Activated CD8-positive, alpha-beta memory T cell treated with anti-CD3 and anti-CD28 coated beads, Interleukin-2, amount 10 ng/mL, durations not matched to agents 7 days and 5 days (primary cell): Measurements from ENCODE around the gene MED25. TPM values are rescaled to one million over a fixed set of nuclear protein-coding genes. Genes with fewer than 3 reads are reported as not detected.

Source experiments
- ATAC-seq: fragments of 150-1000 bp; cut with Tn5 transposase; one replicate; pipeline ENCODE4 v1.10.0; 2021; ENCODE audit warnings: moderate library complexity
- CTCF ChIA-PET: fragments of 350-600 bp; sonication (Branson Sonifier 250); formaldehyde crosslinking; loops from one replicate; lab custom pipeline; 2021; ENCODE audit warnings: antibody characterized with exemption; lab: Charles Lee
- DNase-seq: peaks from one replicate; pipeline ENCODE4 v3.0.0-alpha.2; 2020
- H3K27ac Mint-ChIP-seq: one replicate; pipeline ENCODE4 v1.8.0; 2021; ENCODE audit warnings: mild to moderate bottlenecking, mixed read lengths
- H3K27me3 Mint-ChIP-seq: one replicate; pipeline ENCODE4 v1.8.0; 2021; ENCODE audit warnings: mixed read lengths
- H3K36me3 Mint-ChIP-seq: one replicate; pipeline ENCODE4 v1.8.0; 2021; ENCODE audit warnings: mild to moderate bottlenecking, mixed read lengths
- H3K4me1 Mint-ChIP-seq: one replicate; pipeline ENCODE4 v1.8.0; 2021; ENCODE audit warnings: mixed read lengths
- H3K4me3 Mint-ChIP-seq: one replicate; pipeline ENCODE4 v1.8.0; 2021; ENCODE audit warnings: mild to moderate bottlenecking, moderate library complexity, mixed read lengths
- H3K9me3 Mint-ChIP-seq: one replicate; pipeline ENCODE4 v1.8.0; 2022; ENCODE audit warnings: low read depth, mixed read lengths
- total RNA-seq, 2 experiments: library from RNA; stranded (reverse); gene quantifications; one replicate each; pipeline ENCODE4 v1.2.3, GENCODE V29; 2021

MED25 gene
- total RNA-seq, 2 experiments from 2014 or later, result 57.5 to 70.5 TPM

DNA sequence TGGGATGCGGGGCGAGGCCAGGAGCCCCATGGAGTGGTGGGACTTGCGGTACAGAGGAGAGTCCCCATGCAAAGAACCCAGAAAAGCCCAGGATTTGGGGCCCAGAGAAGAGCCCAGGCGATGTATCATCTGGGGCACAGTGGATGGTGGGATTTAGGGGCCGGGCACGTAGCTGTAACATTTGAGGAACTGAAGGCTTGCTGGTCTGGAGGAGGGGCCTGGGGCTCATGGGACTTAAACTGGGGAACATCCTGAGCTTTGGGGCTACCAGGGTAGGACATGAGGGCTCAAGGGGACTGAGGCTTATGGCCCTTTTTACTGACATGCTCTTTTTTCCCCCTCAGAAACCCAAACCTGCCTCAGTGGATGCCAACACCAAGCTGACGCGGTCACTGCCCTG is 13.5 kb downstream of the MED25 start:
- H3K36me3 Mint-ChIP-seq, result peaks cover 21% of the 10 kb centered on the region
- no peaks in the 10 kb centered on the region for H3K9me3 Mint-ChIP-seq
- no peaks in the 10 kb centered on the region for H3K27me3 Mint-ChIP-seq
- H3K4me1 Mint-ChIP-seq, result peaks cover 24% of the 10 kb centered on the region
- CTCF ChIA-PET, result no interaction called here
- no peak overlapping the region for H3K4me3 Mint-ChIP-seq
- no peak overlapping the region for H3K27ac Mint-ChIP-seq
- no peak for DNase-seq
- no peak for ATAC-seq

DNA sequence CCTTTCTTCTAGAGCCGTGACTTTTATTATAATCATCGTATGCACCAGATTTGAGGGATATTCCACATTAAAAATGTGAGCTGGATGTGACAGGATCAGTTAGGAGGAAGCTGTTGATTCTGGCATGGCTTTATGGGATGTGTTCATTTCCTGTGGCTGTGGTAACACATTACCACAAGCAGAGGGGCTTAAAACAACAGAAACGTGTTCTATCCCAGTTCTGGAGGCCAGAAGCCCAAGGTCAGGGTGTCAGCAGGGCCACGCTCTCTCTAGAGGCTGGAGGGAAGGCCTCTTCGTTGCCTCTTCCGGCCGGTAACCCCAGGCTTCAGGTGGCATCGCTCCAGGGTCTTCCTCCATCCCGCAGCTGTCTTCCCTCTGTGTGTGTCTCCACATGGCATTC is 14.5 kb downstream of the MED25 start:
- Mint-ChIP-seq H3K27ac (peak overlapping the region; percentile 9), H3K4me3 (no peak overlapping the region), H3K36me3 (peaks cover 27% of the 10 kb centered on the region)

DNA sequence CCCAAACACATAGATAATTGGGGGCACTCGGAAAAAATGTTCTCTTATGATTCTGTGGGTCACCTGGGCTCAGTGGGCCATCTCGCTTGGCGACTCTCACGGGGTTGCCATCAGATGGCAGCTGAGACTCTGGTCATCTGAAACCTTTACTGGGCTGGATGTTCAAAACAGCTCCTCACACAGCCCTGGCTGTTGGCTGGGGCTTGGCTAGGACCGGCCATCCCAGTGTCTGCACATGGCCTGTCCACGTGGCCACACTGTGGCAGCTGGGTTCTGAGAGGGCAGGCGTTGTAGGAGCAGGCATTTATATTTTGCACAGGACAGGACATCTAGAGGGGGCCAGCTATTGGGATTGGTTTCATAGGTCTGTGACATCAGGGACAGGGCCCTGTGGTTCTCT is 15.5 kb downstream of the MED25 start:
- Mint-ChIP-seq H3K27ac (no peak overlapping the region), H3K4me3 (no peak overlapping the region), H3K9me3 (no peaks in the 10 kb centered on the region), H3K4me1 (peaks cover 24% of the 10 kb centered on the region), H3K36me3 (peaks cover 32% of the 10 kb centered on the region), H3K27me3 (no peaks in the 10 kb centered on the region)
- ATAC-seq, result no peak
- CTCF ChIA-PET, result interaction anchor here (0.9 kb wide), 1 partner anchor 28 kb away, joined by 3 read pairs; no protein-coding TSS in a partner anchor
- DNase-seq, result no peak

More for the DNA sequence above, 14.5 kb downstream of the MED25 start:
- Mint-ChIP-seq H3K4me1 (peaks cover 24% of the 10 kb centered on the region), H3K27me3 (no peaks in the 10 kb centered on the region), H3K9me3 (no peaks in the 10 kb centered on the region)
- DNase-seq (no peak), ATAC-seq (no peak)
- CTCF ChIA-PET, result interaction anchor here (0.8 to 0.9 kb wide), 2 partner anchors 27 to 114 kb away, joined by 3 read pairs; no protein-coding TSS in a partner anchor

DNA sequence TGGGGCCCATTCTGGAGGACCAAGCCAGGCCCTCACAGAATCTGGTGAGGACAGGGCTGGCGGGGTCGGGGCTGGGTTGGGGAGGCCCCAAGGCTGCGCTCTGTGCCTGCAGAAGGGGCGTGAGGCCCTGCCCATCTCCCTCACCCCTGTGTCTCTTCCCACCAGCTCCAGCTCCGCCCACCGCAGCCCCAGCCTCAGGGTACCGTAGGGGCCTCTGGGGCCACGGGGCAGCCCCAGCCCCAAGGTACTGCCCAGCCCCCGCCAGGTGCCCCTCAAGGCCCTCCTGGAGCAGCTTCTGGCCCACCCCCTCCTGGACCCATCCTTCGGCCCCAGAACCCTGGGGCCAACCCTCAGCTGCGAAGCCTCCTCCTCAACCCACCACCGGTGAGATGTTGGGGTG is 17.5 kb downstream of the MED25 start:
- DNase-seq, result no peak
- CTCF ChIA-PET, result no interaction called here
- H3K9me3 Mint-ChIP-seq, result no peaks in the 10 kb centered on the region
- H3K27me3 Mint-ChIP-seq, result no peaks in the 10 kb centered on the region
- no peak overlapping the region for H3K4me3 Mint-ChIP-seq
- peaks cover 20% of the 10 kb centered on the region for H3K4me1 Mint-ChIP-seq
- H3K27ac Mint-ChIP-seq, result no peak overlapping the region
- peak; percentile 9 for ATAC-seq
- peaks cover 42% of the 10 kb centered on the region for H3K36me3 Mint-ChIP-seq

DNA sequence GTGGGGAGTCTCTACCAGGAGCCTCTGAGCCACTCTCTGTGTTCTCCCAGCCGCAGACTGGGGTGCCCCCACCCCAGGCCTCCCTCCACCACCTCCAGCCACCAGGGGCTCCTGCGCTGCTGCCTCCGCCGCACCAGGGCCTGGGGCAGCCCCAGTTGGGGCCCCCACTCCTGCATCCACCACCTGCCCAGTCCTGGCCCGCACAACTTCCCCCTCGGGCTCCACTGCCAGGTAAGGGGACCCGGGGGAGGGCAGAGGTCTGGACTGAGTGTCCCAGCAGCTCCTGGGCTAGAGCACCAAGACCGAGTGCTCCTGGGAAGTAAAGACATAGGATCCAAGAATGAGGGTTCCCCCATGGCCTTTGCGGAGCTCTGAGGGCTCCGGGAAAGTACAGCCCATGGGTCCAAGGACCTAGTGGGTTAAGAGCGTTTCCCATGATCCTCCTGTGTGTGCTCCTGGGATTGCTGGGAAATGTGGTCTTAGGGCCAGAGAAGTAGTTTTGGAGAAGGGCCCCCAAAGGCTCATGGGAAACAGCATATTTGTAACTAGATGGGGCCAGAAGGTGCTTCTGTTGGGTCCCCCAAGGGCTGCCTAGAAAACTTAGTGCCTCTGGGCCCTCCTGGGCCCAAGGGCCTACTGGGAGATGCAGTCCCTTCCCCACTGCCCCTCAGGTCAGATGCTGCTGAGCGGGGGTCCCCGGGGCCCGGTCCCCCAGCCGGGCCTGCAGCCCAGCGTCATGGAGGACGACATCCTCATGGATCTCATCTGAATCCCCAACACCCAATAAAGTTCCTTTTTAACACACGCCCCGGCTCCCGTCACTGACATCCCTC is 18.3 kb downstream of the MED25 start:
- Mint-ChIP-seq H3K36me3 (peaks cover 40% of the 10 kb centered on the region), H3K4me1 (peaks cover 16% of the 10 kb centered on the region), H3K9me3 (no peaks in the 10 kb centered on the region), H3K4me3 (no peak overlapping the region), H3K27ac (no peak overlapping the region), H3K27me3 (no peaks in the 10 kb centered on the region)
- CTCF ChIA-PET, result no interaction called here
- no peak for DNase-seq
- no peak for ATAC-seq

DNA sequence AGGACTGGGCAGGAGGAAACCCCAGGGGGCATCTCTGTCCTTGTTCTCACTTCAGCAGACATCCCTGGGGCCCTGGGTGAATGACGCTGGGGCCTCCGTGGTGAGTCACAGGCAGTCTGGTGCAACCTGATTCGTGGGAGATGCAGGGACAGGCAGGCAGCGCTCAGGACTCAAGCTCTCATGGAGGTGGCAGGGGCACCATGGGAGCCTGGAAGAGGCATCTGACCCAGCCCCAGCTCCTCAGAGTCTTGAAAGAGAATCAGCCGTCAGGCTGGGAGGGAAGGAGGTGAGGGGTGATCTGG is 18.9 kb downstream of the MED25 start:
- ATAC-seq, result no peak
- CTCF ChIA-PET, result no interaction called here
- Mint-ChIP-seq H3K4me3 (no peak overlapping the region), H3K9me3 (no peaks in the 10 kb centered on the region), H3K4me1 (peaks cover 11% of the 10 kb centered on the region), H3K27me3 (no peaks in the 10 kb centered on the region), H3K27ac (no peak overlapping the region), H3K36me3 (peaks cover 37% of the 10 kb centered on the region)
- DNase-seq, result no peak

DNA sequence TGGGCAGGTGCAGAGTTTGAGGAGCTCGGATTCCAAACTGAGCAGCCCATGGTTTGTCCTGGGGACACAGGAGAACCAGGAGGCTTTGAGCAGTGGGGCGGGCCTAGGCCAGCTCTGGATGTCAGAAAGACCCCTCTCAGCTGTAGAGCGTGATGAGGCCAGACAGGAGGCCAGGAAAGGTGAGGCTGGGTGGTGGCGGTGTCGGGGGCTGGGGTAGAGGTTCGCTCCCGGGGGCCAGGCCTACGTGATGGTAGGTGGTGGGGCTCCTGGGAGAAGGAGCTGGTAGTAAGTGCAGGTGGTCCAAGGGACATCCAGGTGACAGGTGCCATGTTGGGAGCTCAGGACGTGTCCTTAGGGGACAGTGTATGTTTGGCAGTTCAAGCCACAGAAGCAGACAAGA is 19.3 kb downstream of the MED25 start:
- ATAC-seq (no peak), DNase-seq (no peak)
- Mint-ChIP-seq H3K9me3 (no peaks in the 10 kb centered on the region), H3K4me1 (peaks cover 6% of the 10 kb centered on the region), H3K36me3 (peaks cover 33% of the 10 kb centered on the region), H3K27me3 (no peaks in the 10 kb centered on the region), H3K27ac (no peak overlapping the region), H3K4me3 (no peak overlapping the region)
- CTCF ChIA-PET, result no interaction called here

DNA sequence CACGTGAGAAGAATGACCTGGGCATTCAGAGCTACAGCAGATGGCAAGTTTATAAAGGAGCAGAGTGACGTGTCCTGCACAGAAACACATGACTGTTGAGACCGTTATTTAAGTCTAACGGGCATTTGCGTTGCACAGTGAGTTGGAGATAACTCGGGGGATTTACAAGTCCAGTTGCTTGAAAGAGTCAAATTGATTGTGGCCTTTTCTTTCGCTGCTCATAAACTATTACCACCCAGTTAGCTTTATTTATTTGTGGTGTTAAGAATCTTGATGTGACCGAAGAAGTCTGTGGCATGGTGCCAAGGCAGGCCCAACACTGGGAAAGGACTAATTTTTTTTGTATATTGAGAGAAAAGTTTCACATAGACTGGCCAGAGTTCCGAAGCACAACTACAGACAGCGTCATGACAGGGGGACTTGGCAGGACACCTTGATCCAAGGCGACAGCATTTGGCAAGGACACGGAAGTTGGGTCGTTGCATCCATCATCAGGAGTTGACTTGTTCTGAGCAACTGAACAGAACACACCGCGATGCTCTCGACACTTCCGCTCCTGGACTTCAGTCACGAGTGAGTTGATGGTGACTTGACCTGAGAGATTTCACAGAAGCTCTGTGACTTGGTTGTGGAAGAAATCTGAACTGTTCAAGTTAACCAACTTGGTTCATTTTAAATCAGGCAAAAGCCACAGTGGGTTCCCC is 20.9 kb downstream of the MED25 start:
- H3K27ac Mint-ChIP-seq, result no peak overlapping the region
- no peak overlapping the region for H3K4me3 Mint-ChIP-seq
- H3K27me3 Mint-ChIP-seq, result no peaks in the 10 kb centered on the region
- no peaks in the 10 kb centered on the region for H3K9me3 Mint-ChIP-seq
- H3K4me1 Mint-ChIP-seq, result no peaks in the 10 kb centered on the region
- no peak for ATAC-seq
- peaks cover 28% of the 10 kb centered on the region for H3K36me3 Mint-ChIP-seq
- DNase-seq, result no peak
- CTCF ChIA-PET, result no interaction called here

DNA sequence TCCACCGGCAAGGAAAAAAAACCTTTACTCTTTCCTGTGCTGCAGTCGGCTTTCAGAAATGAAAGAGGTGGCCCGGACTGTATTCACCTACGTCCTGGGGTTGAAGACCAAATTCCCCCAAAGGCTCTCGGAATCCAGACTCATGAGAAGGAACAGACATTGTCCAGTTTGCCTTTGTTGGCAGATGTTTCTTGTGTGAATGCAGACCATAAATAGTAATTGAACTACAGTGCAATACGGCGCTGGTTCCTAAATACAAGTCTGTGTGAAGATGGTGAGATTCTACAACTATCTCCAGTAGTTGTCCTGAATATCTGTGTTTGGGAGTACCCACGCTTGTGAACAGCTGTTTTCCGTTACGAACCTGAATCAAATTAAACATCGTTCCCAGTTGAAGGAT is 21.6 kb downstream of the MED25 start:
- no peaks in the 10 kb centered on the region for H3K9me3 Mint-ChIP-seq
- no peak overlapping the region for H3K27ac Mint-ChIP-seq
- no peaks in the 10 kb centered on the region for H3K4me1 Mint-ChIP-seq
- ATAC-seq (no peak), DNase-seq (no peak)
- H3K4me3 Mint-ChIP-seq, result no peak overlapping the region
- peaks cover 26% of the 10 kb centered on the region for H3K36me3 Mint-ChIP-seq
- no peaks in the 10 kb centered on the region for H3K27me3 Mint-ChIP-seq
- CTCF ChIA-PET, result no interaction called here

DNA sequence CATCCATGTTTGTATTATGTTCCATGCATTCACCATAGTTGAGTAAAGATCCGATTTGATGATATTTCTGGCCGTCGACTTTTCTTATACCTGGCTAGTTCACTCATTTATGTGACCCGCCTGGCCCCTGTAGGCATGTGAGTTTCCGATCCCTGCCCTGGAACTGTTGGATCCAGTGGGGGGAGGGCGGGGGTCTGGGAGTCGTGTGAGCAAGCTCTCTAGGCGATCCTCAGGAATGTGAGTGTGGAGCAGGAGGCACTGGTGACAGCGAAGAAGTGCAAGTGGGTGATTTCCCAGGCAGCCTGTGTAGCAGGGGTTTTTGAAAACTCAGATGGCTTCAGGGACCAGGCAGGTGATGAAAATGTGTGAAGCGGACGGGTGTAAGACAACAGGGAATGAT is 22.2 kb downstream of the MED25 start:
- Mint-ChIP-seq H3K27me3 (no peaks in the 10 kb centered on the region), H3K27ac (no peak overlapping the region), H3K4me1 (no peaks in the 10 kb centered on the region), H3K9me3 (no peaks in the 10 kb centered on the region), H3K4me3 (no peak overlapping the region), H3K36me3 (peaks cover 21% of the 10 kb centered on the region)
- DNase-seq, result no peak
- ATAC-seq, result no peak
- CTCF ChIA-PET, result no interaction called here

DNA sequence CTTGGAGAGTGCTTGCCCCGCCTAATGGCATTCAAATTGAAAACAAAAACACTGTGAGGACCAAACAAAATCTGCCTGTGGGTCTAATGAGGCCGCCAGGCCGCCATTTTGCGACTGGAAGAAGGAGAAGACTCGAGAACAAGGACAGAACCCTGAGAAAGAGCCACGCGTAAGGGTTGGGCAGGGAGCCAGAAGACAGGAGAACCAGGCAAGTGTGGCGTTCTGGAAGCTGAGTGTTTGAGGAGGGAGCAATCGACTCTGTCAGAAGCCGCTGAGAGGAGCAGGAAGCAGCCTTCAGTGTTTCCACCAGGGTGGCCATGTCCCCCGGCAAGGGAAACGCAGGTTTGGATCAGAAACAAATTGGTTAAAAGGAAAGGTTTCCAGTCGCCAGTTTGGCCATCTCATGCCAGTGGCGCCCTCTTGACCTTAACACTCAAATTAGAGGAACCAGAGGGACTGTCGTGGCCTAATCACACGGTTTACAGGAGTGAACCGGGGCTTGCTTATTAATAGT is 22.7 kb downstream of the MED25 start:
- peaks cover 21% of the 10 kb centered on the region for H3K36me3 Mint-ChIP-seq
- ATAC-seq (no peak), DNase-seq (no peak)
- no peaks in the 10 kb centered on the region for H3K4me1 Mint-ChIP-seq
- H3K4me3 Mint-ChIP-seq, result no peak overlapping the region
- H3K27ac Mint-ChIP-seq, result no peak overlapping the region
- CTCF ChIA-PET, result no interaction called here
- no peaks in the 10 kb centered on the region for H3K27me3 Mint-ChIP-seq
- H3K9me3 Mint-ChIP-seq, result no peaks in the 10 kb centered on the region

DNA sequence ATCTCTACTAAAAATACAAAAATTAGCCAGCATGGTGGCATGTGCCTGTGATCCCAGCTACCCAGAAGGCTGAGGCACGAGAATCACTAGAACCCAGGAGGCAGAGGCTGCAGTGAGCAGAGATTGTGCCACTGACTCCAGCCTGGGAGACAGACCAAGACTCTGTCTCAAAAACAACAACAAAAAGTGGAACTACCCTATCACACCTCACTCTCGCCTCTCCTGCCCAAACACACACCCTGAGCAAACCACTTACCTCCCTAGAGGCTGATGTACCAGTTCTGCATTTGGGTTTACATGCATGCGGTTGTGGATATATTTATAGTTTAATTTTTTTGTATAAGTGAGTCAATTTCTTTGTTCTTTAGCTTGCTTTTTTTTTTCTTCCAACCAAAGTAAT is 25.2 kb downstream of the MED25 start:
- Mint-ChIP-seq H3K27ac (no peak overlapping the region), H3K36me3 (peaks cover 13% of the 10 kb centered on the region), H3K4me1 (peaks cover 9% of the 10 kb centered on the region), H3K27me3 (peaks cover 13% of the 10 kb centered on the region), H3K4me3 (no peak overlapping the region), H3K9me3 (no peaks in the 10 kb centered on the region)
- ATAC-seq (no peak), DNase-seq (no peak)
- CTCF ChIA-PET, result no interaction called here

DNA sequence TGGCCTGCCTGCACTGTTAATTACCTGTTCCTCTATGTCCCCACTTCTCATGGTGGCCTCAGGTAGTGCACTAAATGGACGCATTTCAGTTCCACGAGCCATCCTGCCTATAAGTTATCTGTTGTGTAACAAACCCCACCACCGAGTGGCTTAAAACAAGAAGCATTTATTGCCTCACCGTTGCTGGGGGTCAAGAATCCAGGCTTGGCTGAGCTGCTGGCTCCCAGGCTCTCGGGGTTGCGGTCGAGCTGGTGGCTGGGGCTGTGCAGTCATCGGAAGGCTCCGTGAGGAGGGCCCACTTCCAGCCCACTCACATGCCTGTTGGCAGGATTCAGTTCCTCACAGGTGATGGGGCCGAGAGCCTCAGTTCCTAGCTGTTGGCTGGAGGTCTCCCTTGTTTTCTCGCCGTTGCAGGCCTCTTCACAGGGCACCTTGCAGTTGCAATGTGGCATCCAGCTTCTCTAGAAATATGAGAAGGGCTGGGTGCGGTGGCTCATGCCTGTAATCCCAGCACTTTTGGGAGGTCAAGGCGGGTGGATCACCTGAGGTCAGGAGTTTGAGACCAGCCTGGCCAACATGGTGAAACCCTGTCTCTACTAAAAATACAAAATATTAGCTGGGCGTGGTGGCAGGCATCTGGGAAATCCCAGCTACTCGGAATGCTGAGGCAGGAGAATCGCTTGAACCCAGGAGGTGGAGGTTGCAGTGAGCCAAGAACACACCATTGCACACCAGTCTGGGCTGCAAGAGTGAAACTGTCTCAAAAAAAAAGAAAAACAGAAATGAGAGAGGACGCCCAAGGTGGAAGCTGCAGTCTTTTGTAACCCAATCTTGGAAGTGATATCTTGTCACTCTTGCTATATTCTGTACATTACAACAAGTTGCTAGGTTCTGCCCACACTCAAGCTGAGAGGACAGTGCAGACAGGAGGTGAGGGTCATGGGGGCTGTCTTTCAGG is 26.3 kb downstream of the MED25 start:
- CTCF ChIA-PET, result no interaction called here
- Mint-ChIP-seq H3K27me3 (peaks cover 13% of the 10 kb centered on the region), H3K36me3 (peaks cover 4% of the 10 kb centered on the region)

More for the DNA sequence above, 26.3 kb downstream of the MED25 start:
- H3K9me3 Mint-ChIP-seq, result peaks cover 2% of the 10 kb centered on the region
- no peak overlapping the region for H3K27ac Mint-ChIP-seq
- H3K4me1 Mint-ChIP-seq, result peaks cover 20% of the 10 kb centered on the region
- ATAC-seq (no peak), DNase-seq (no peak)
- H3K4me3 Mint-ChIP-seq, result no peak overlapping the region
